Measurements from ENCODE around the gene CELSR1.

The CELSR1 gene

GRCh38 chr22:46576556-46577367 is 39.3 kb upstream of the CELSR1 start:
- peak; percentile 14 to 26 for DNase-seq (ENCODE audit: low read depth in 2 of 2)

- DNase-seq (ENCODE audit: low read depth in 2 of 2) = no peak
Measured at GRCh38 chr22:46575911-46576555, 38.6 kb upstream of the CELSR1 start.

GRCh38 chr22:46574993-46575910 is 37.8 kb upstream of the CELSR1 start:
- no peak for DNase-seq (ENCODE audit: low read depth in 2 of 2)

- no peak for DNase-seq (ENCODE audit: low read depth in 2 of 2)
Measured at GRCh38 chr22:46574438-46574992, 37.1 kb upstream of the CELSR1 start.

GRCh38 chr22:46573781-46574437 is 36.5 kb upstream of the CELSR1 start:
- no peak for DNase-seq (ENCODE audit: low read depth in 2 of 2)

- no peak for DNase-seq (ENCODE audit: low read depth in 2 of 2)
Measured at GRCh38 chr22:46572911-46573780, 35.7 kb upstream of the CELSR1 start.

GRCh38 chr22:46571642-46572250 is 34.3 kb upstream of the CELSR1 start:
- DNase-seq (ENCODE audit: low read depth in 2 of 2) = no peak

DNA sequence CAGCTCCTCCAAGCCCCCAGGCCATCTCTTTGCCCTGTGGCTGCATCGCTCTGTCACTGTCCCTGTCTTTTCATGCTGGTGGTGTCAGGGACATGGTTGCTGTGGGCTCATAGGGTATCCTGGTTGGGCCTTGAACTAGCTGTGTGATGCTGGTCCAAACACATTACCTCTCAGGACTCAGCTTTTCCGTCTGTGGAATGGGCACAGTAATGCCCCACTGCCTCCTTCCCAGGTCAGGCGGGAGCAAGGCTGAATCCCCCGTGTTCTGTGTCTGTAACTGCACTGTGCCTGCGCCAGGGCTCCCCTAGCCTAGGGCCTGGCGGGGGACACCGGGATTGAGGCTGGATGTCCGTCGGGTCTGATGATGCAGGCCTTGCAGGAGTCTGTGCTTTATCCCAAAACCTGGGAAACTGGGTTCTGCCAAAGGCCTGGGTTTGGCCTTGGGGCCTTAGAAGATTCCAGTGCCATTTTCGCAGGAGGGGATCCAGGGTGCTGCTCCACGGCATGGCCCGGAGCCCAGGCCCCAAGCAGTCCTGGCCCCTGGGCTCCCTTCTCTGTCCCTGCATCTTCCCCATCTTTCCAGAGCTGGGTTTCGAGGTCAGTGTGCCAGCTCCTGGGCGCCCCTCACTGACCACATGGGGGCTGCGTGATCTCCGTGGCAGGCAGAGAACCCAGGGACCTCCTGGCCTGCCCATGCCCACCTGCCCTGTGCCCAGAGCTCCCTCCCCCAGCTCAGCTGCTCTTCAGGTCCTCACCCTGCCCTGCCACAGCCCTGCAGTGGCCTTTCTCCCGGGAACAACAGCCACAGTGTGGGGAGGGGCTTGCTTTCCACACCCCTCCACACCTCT is 32.7 kb upstream of the CELSR1 start:
- DNase-seq (ENCODE audit: low read depth in 2 of 2) = no peak

- no peak for DNase-seq (ENCODE audit: low read depth in 2 of 2)
Measured at GRCh38 chr22:46569055-46569847, 31.8 kb upstream of the CELSR1 start.

- DNase-seq (ENCODE audit: low read depth in 2 of 2) = no peak
Measured at GRCh38 chr22:46568102-46568809, 30.8 kb upstream of the CELSR1 start.

DNA sequence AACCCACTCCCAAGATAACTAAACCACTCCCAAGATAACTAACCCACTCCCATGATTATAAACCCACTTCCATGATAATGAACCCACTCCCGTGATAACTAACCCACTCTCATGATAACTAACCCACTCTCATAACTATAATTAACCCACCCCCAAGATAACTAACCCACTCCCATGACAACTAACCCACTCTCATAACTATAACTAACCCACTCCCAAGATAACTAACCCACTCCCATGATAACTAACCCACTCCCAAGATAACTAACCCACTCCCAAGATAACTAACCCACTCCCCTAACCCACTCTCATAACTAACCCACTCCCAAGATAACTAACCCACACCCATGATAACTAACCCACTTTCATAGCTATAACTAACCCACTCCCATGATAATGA is 30.1 kb upstream of the CELSR1 start:
- no peak for DNase-seq (ENCODE audit: low read depth in 2 of 2)

GRCh38 chr22:46564084-46564714 is 26.8 kb upstream of the CELSR1 start:
- DNase-seq (ENCODE audit: low read depth in 2 of 2) = no peak

- DNase-seq (ENCODE audit: low read depth in 2 of 2) = no peak
Measured at GRCh38 chr22:46563381-46564083, 26.1 kb upstream of the CELSR1 start.

GRCh38 chr22:46561435-46561905 is 24.1 kb upstream of the CELSR1 start:
- no peak for DNase-seq (ENCODE audit: low read depth in 2 of 2)

- DNase-seq (ENCODE audit: low read depth in 2 of 2) = no peak
Measured at GRCh38 chr22:46560696-46561295, 23.4 kb upstream of the CELSR1 start.
